Activated CD4-positive, alpha-beta T cell treated with anti-CD3 and anti-CD28 coated beads, Interleukin-2, amount 50 U/mL, for 16 hours (primary cell): Measurements from ENCODE around the gene LIMS1.
A peak's percentile ranks its signal among the peaks of the same experiment; 100 is the strongest.
"Not testable (repeated sequence)": the region's sequence is repeated elsewhere in the genome, so short reads cannot be mapped to it uniquely, and the experiment has no call there.

Experiments
- DNase-seq: peaks from one replicate; pipeline ENCODE4 v3.0.0-alpha.2; 2020

The LIMS1 gene, protein sequence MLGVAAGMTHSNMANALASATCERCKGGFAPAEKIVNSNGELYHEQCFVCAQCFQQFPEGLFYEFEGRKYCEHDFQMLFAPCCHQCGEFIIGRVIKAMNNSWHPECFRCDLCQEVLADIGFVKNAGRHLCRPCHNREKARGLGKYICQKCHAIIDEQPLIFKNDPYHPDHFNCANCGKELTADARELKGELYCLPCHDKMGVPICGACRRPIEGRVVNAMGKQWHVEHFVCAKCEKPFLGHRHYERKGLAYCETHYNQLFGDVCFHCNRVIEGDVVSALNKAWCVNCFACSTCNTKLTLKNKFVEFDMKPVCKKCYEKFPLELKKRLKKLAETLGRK

DNA sequence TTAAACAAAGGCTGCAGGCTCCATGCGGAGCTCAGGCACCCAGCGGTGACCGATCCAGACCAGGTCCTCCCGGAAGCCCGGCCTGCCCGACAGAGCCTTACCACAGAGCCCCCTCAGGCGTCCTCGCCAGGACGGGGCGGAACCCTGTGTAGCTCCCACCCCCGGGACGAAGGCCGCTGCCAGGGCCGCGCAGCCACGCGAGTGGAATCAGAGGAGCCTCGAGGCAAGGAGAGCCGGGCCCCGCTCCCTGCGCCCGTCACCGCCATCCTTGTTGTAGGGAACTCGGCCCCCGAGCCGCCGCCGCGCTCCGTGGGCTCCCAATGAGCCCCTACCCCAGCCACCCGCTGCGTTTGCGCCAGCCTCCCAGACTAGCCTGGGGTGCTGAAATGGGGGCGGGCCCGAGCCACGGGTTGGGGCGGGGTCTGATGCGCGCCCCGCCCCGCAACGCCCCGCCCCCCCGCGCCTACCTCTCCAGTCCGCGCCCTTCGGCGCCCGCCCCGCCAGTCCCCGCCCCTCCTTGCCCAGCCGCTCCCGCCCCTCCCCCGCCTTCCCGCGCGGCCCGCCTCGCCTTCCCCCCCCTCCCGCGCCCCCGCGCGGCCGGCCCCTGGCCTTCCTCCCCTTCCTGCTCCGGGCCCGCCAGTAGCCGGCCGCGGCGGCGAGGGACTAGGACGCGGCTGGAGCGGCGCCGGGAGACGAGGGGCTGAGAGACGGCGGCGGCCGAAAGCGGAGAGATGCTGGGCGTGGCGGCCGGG lies at the start of gene LIMS1:
LIMS1 (plus strand) TSS at position 639 of the 752 bp plus-strand sequence; CDS start at position 732, 93 bp downstream.
- DNase-seq = peak; percentile 91

DNA sequence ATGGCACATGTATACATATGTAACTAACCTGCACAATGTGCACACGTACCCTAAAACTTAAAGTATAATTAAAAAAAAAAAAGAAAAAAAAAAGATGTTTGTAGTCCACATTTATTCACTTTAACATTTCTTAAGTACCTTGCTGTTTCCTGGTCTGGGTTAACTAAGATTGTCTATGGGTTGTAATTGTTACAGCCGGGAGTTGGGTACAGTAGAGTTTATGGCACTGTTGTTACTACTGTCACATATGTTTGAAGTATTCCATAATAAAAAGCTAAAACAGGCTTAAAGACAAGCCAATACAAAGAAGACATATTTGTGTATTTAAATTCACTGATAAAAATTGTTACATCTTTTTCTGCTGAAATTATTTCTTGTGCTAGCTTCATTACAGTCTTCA lies 49.0 kb upstream of the LIMS1 start:
- DNase-seq = no peak

DNA sequence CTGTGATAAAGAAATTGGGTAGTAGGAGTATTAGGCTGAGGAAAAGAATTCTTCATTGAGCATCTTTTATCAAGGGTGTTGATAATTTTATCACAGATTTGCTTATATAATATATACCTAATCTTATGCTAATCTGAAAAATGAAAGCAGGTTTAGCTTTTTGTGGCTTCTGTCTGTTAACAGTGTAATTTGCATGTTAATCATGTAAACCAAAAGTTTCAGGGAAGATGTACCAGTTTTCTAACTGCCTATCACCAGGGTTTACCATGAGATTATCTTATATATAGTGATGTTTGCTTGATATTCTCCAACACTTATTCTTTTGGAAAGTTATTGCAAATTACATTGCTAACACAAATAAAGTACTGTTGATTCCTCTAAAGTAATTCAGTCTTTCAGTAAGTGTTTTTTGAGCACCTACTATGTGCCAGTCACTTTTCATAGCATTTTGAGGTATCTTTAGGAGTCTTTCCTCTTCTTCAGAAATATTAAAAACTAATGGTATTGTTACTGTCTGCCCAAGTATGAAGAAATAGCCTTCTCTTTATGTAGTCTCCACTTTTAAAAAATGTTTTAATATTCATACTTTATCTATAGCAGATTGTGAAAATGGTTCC lies 43.7 kb upstream of the LIMS1 start:
- no peak for DNase-seq

DNA sequence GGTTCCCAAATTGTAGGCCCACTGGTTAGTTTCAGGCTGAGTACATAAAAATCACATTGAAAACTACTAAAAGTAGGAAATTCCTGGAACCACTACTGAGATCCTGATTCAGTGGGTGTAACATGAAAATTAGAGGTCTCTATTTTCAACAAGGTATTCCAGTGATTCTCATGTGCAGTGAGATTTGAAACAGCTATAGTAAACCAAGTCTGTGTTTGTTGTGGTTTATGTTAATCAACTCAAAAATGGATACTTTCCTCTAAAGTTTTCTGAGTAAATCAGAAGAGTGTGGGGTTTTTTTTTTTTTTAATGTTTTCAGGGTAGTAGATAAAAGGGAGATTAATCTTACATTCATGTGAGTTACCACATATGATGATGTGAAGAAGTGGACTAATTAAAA lies 42.4 kb upstream of the LIMS1 start:
- no peak for DNase-seq

DNA sequence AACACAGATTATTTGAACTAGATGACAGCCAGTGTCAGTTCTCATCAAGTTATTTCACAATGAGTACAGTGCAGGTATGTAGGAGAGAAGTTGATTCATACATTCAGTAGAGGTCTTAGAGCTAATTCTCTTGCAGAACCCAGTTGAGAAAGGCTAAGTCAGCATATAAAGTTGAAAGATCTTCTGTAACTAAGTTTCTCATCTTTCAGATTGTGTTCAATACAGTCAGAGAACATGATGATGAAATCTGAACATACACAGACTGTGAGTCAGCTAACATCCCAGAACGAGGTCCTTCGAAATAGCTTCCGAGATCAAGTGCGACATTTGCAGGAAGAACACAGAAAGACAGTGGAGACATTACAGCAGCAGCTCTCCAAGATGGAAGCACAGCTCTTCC lies 41.9 kb upstream of the LIMS1 start:
- peak; percentile 10 for DNase-seq

DNA sequence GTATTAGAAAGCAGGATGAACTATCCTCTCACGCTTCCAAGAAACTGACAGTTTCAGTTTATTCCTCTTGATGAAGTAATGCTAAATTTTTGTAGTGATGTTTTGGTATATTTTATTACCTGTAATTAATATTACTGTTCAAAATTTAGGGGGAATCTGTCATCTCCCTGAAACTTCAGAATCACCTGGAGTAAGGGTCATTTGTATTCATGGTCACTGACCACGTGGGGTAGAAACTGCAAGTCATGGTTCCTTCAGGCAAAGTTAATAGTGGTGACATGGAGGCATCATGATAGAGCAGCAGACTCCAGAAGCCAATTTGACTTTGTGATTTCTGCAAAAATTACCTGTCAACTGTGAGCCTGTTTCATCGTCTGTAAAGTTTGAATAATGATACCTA lies 38.1 kb upstream of the LIMS1 start:
- not testable (repeated sequence) for DNase-seq

DNA sequence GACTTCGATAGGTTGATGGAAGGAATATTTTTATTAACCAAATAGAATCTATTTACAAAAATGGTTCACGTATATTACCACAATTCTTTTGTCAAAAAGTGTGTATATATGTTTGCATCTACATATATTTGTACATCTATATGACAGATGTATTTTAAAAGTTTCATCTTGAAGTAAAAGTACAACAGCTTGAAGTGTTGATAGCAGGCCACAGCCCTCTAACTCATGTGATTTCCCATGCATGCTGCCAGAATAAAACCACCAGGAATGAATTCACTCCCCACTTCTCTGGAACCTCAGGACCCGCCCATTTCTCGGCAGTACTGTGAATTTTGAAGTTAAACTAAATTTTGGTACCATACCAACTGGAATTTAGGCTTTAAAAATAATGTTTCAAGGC lies 26.6 kb upstream of the LIMS1 start:
- DNase-seq = not testable (repeated sequence)

DNA sequence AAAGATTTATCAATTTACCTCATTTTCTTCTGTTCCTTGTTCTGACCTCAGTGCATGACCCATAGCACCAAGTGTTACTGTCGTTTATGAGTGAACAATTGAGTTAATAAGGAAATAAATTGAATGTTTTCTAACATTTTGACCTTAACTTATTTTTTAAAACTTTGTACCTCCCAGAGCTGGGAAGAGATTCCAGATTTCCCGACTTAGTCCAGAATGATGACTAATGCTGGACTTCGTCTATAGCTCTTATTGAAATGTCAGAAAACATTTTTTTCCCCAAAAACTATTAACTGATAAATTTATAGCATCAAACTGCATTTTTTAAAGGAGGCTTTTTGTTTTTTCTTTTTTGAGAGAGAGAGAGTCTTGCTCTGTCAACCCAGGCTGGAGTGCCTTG lies 21.8 kb upstream of the LIMS1 start:
- DNase-seq = not testable (repeated sequence)

DNA sequence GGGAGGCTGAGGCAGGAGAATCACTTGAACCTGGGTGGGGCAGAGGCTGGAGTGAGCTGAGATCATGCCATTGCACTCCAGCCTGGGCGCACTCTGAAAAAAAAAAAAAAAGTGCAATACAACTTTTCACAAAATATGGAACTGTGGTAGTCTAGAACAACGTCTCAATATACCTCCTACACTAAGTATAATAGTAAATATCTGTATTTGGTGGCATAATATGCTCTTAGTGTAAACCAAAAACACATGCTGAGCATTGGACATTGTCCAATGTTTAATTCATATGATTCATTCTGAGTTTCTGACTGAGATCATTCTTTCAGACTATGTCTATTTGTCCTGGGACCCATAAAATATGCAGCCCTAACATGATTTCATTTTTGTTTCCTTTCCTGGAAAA lies 19.8 kb upstream of the LIMS1 start:
- DNase-seq = not testable (repeated sequence)

DNA sequence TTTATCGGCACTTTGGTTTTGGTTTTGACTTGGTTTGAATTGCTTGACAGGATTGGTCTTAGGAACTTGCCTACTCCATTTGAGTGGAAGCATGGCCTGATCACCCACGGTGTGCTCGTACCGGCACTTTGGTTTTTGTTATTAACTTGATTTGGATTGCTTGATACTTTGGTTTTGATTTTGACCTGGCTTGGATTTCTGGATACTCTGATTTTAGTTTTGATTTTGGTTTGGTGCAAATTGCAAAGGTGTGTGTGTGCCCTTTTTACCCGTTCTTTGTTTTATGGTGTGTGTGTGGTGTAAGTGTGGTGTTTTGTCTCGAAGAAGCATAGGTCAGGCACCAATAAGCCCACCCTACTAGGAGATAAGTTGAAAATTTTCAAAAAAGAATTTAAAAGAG lies 9.6 kb upstream of the LIMS1 start:
- not testable (repeated sequence) for DNase-seq

DNA sequence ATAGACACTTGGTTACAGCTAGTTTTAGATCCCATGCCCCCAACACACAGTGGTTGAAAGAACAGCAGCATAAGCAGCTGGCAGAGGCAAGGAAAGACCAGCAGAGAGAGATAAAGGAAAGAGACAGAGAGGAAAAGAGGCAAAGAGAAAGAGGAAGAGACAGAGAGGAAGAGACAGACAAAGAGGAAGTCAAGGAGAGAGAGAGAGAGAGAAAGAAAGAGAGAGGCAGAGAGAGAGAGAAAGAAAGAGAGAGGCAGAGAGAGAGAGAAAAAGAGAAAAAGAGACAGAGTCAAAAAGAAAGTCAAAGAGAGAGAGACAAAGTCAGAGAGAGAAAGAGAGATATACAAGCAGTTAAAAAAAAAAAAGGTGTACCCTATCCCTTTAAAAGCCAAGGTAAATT lies 9.0 kb upstream of the LIMS1 start:
- not testable (repeated sequence) for DNase-seq

DNA sequence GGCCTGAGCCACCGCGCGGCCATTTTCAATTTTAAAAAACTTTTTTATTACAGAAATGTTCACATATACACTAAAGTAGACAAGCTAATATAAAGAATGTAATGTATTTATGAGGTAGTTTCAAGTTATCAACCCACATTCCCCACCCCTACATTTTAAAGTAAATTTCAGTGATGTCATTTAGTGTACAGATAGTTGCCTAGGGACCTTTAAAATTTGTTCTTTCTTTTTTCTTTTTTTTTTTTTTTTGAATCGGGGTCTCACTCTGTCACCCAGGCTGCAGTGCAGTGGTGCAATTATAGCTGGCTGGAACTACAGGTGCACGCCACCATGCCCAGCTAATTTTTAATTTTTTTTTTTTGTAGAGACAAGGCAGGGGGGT lies 2.6 kb upstream of the LIMS1 start:
- no peak for DNase-seq

DNA sequence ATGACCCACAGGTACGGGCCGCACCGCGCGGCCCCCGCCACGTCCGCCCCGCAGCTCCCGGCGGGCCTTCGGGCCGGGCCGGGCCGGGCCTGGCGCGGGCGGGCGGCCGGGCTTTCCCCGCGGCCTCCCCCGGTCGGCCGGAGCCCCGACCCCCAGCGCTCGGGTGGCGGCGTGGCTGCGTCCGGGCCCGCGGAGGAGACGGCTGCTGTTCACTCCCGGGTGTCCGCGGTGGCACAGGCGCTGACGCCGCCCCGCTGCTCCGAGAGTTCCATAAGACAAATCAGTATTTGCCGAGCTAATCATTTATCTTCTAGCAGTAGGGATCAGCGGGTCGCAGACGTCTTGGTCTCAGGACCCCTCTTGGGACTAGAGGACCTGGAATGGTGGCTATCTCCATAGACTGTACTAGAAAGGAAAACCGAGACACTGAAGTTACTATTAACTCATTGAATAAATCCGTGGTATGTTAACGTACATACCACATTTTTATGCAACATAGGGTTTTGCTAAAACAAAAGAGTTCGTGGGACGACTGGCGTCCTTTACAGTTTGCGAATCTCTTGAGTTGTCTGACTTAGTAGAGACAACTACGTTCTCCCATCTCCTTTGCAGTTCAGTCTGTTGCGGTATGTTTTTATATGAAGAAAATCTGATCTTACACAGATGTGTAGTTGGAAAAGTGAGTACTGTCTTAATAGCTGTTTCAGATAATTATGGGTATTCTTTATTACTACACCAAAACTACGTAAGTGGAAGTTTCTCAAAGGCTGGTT lies 500 bp downstream of the LIMS1 start:
- peak; percentile 33 for DNase-seq

DNA sequence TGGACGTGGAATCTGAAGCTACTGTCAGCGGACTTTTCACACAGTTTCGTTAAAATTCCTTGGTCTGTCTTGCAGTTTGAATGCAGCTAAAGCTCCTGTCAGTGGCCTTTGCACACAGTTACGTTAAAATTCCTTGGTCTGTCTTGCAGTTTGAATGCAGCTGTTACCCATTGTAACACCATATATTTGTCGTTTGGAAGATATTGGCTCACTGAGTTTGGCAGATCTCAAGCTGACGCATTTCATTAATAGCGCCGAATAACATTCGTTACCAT lies 1.0 kb downstream of the LIMS1 start:
- DNase-seq = no peak

DNA sequence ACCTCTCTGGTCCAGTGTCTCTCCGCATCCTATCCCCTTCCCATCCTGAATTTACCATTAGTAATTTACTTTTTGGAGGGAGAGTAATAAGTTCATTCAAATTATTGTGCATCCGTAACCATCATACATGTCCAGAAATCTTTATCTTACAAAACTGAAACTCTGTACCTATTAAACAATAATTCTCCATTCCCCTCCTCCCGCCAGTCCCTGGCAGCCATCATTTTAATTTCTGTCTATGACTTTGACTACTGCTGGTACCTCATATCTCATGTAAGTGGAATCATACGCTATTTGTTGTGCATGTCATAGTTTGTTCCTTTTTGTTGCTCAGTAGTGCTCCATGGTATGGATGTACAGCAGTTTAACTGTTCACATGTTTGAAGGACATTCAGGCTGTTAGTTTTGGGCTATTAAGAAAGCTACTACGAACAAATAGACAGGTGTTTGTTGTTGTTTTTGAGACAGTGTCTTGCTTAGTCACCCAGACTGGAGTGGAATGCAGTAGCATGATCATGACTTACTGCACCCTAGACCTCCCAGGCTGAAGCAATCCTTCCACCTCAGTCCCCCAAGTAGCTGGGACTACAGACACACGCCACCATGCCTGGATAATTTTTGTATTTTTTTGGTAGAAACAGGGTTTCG lies 2.0 kb downstream of the LIMS1 start:
- DNase-seq = no peak

DNA sequence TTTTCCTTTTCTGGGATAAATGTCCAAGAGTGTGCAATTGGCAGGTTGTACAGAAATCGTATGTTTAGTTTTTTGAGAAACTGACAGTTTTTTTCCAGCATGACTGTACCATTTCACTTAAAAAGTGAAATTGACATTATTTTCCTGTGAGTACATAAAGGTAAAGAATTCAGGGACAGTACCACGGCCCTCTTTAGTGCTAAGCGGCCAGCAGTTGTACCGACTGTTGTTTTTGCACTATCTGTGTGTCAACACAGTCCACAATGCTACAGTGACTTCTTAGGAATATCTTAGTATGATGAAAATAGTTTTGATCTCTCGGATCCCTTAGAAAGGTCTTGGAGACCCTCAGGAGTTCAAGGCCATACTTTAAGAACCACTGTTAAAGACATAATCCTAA lies 2.6 kb downstream of the LIMS1 start:
- DNase-seq = no peak

DNA sequence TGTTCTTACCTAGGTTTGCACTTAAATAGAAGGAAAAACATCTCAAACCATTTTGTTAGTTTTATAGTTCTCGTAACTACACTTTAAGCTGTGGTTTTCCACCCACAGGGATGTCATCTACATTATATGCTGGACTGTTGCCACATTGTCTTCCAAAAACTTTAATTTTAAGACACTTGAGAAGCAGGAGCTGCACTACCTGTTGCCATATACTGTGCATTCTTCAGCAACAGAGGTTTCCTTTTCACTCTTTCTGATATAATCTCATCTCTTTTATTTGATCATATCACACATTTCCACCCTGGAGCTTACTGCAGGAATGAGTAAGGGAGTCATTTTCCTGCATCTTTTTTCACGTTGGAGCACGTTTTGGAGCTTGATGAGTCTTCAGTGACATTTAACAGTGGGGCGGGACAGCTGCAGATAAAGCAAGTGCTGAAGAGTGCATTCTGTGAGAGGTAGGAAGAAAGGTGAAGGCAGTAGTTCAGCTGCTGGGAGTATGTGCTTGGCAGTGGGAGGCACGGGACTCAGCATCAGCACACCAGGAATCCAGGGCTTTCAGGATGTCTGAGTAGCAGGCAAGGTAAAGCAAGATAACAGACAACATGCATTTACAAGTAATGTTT lies 3.8 kb downstream of the LIMS1 start:
- DNase-seq = no peak

DNA sequence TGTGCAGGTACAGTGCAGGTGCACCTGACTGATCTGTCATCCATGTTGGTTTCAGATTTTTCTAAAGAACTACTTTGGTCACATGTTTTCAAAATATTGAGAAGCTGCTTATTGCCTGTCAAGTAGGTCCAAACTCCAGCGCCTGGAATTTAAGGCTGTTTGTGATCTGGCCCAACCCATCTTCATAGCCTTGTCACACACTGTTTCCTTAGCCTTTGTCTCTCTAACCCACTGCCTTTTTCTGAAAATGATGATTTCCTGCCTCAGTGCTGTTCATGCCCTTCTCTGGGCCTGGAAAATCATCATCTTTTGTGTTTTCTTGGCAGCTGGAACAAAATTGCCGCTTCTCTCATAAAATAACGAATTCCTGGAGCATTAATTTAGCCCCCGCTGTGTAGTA lies 7.2 kb downstream of the LIMS1 start:
- no peak for DNase-seq

DNA sequence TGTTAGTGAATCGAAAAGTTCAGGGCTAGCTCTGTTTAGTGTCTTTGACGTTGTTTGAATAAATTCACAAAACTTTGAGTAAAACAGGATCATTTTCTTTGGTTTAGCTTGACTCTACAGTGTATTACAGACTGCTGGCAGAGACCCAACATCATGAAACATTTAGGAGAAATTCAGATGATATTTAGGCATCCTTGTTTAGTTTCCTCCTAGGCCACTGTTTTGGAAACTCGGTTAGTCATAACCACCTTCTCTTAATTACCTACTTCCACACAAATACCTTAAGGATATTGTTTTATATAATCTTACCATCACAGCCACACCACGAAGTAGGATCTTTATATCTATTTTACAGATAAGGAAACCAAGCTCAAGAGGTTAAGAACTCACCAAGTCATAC lies 7.8 kb downstream of the LIMS1 start:
- DNase-seq = no peak

DNA sequence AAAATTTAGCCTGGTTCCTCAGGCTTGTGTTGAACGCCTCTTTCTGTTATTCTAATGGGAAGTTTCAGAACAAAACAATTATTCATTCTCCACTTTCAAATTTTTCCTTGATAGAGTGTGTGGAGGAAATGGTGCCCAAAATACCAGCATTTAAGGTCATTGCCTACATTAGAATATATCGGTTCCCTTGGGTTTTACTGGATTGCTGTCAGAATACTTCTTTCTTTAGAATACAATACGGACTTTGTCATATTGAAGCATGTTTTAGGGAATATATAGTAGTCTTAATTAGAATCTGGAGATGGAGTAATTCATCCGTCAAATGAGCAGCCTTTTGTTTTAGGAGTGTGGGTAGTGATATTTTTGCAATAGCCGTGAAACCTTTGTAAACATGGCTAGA lies 13.3 kb downstream of the LIMS1 start:
- no peak for DNase-seq

DNA sequence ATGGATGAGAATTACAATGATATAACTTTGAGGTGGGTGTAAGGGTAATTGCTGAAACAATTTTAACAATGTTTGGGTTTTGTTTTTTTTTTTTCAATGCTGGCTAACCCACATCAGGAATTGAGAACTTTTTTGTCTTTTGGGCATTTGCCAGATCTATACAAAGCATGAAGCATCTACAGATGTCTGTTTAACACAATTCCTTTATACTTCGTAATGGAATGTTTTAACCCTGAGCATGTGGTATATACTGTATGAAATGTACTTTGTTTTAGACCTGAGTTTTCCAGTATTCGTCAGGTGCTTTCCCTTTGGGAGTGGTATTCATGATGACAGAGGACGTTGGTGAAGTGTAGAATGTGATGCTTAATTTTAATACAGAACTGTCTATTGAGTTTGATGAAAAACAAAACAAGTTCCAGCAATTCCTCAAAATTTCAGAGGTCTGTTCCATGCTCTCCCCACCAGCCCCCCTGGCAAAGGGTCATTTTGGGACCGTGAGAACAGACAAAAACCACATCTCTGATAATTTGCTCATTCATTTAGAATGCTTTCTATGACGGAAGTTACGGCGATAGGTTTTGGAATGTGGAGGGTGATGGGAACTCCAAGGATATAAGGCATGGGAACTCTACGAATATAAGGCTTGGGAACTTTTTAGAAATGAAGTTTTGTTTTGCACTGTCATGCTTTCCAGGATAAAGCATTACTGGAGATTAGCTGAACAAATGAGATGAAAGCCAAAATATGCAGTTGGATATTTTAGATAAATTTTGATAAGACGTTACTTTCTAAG lies 14.1 kb downstream of the LIMS1 start:
- no peak for DNase-seq

DNA sequence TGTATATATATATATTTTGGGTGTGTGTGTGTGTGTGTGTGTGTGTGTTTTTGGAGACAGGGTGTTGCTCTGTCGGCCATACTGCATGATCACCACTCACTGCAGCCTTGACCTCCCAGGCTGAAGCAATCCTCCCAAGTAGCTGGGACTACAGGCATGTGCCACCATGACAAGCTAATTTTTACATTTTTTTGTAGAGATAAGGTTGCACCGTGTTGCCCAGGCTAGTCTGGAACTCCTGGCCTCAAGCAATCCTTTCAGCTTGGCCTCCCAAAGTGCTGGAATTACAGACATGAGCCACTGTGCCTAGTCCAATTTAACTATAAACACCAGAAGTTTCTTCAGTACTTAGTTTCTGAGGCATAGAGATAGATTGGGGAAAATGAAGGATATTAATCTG lies 18.3 kb downstream of the LIMS1 start:
- no peak for DNase-seq
